NCI-H1105 (cell line): ENCODE results near the gene SERPINH1.

Experiments used
- DNase-seq: peaks from one replicate; lab custom pipeline; 2025; lab: John Stamatoyannopoulos, UW

SERPINH1 gene

DNA sequence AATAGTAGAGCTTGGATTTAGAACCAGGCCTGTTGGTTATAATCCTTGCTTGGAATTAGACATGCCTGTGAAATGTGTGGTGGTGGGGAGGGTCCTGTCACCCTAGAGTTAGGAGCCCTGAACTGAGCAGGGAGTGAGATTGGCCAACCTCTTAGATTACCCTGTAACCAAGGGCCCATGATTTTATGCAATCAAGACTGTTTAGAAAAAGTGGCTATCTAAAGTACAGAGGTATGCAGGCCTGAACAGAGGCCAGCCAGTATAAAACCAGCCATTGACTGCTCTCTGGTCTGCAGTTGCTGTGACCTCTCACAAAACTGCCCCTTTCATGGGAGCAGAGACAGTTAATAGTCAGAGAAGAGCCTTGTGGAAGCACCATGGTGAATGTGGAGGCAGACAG lies 36.2 kb downstream of the SERPINH1 start:
- DNase-seq, result no peak

DNA sequence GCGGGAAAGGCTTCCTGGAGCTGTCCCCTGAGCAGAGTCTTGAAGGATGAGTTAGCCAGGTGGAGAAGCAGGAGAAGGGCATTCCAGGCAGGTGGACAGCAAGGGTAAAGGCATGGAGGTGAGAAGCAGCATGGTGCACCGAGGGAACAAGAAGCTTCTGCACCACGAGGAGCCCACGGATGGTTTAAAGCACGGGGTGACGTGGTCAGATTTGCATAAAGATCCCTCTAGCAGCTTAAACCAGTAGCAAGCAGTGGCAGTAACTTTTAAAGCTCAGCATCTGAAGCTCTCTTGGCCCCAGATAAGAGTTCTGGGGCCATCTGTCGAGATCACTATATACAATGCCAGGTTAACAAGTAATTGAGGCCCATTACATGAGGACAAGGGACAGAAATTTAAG lies 36.8 kb downstream of the SERPINH1 start:
- DNase-seq, result no peak

DNA sequence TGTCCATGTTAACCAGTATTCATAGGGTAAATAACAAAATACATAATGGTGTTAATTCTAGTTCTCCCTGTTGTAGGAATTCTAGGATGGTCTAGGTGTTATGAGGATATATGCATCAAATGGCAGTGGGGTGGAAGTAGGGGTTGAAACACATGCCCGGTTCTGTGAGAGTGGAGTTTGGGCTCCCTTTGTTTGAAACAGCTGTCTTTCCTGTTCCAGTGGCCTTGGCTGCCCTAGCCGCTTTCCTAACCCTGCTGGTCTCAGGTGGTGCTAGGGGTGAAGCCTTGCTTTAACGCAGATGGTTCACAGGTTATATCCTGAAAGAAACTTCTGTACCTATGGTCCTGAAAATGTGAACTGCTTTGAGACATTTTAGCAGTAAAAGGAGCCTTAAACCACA lies 38.3 kb downstream of the SERPINH1 start:
- no peak for DNase-seq

DNA sequence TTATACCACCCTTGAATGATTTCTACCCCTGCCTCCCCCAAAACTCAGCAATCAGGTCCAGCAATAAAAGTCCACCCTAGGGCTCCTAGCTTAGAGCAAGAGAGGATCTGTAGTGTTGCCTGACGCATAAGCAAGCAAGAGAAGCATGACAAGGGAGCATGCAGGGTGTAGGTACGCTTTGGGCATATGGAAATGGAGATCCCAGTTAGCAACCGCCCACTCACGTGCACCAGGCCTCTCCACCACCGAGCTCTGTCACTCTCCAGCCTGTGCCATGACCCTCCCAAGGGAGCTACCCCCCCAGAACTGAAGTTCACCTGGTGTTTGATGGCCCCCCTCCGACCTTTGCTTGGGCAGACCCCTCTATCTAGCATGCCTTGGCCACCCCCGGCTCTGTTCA lies 39.4 kb downstream of the SERPINH1 start:
- DNase-seq, result no peak

DNA sequence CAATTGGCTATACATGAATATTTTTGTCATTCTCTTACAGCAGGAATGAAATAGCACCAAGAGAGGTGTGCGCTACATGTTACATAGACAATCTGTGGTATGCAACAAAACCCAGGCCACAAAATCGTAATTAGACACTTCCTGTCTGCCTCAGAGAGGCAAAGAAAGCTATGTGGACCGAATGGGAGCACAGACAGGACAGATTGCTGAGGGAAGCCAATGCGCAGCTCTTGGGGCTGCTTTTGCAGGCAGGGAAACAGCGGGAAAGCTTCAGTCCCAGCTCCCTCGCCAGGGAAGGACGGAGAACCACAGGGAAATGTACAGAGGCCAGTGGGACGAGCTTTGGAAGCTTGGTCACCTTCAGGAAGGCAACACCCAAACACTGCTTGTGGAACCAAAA lies 40.9 kb downstream of the SERPINH1 start:
- no peak for DNase-seq

DNA sequence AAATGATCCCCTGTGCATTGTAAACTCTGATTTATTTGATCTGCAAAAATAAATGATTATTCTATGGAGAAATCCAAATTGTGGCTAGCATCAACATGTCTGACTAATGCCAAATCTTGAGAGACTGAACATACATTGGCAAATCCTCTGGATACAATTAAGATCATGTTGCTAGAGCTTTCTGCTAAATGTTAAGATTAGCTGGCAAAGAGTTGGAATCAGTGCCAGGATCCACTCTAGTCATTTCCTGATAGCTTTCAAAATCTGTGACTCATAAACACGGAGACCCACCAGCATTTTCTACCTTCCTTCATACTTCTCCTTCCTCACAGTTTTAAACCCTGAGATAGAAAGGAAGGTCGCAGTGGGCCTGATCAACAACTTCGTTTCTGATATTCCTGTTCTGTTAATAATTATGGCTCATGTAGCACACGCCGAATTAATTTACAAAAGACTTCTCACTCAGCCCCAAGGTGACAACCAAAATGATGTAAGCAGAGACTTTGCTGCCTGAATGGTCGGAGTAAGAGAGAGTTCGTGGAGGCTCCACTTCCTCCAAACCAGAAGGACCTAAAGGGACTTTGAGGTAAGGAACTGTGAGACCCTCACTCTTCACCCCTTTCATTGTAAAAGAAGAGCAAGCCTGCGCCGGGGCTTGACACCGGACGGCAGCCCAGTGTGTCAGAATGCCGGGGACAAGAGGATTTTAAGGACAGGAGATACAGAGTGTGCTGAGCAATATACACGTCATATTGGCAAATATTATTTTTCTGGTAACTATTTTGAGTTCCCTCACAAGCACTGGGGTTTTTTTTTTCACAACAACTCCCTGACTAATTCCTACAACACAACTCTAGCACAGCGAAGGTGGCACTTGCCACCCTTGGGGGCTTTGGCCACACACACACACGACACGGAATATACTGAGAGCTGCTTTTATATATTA lies 42.0 kb downstream of the SERPINH1 start:
- no peak for DNase-seq

DNA sequence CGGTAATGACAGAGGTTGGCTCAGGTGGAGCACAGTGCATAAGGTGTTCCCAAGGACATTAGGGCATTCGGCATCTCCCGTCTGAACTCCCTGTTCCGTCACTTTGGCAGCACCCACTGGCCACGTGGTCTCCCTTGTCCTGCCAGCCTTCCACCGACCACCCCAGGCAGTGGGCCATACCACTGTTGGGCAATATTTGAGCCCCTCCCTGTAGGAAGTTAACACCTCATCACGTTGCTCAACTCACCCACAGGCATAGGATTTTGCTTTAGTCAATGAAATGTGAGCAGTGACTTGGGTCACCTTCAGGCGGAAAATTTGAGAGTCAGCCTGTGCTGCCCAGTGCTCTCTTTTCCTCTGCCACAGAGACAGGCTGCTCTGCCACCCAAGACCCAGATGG lies 44.0 kb downstream of the SERPINH1 start:
- no peak for DNase-seq

DNA sequence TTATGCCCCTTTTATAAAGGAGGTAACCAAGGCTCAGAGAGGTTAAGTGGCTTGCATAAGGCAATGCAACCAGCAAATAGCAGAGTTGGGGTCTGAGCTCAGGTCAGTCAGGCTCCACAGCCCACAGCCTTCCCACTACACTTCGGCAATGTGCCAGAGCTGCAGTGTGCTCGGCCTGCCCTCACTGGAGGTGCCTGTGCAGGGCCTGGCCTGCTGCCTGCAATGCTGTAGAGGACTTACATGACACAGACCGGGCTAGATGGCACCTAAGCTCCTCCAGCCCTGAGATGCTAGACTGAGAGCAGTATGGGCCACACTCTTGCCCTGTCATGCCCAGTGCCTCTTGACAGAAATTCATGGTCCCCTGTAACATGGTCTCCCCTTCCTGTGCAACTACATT lies 49.8 kb downstream of the SERPINH1 start:
- no peak for DNase-seq

DNA sequence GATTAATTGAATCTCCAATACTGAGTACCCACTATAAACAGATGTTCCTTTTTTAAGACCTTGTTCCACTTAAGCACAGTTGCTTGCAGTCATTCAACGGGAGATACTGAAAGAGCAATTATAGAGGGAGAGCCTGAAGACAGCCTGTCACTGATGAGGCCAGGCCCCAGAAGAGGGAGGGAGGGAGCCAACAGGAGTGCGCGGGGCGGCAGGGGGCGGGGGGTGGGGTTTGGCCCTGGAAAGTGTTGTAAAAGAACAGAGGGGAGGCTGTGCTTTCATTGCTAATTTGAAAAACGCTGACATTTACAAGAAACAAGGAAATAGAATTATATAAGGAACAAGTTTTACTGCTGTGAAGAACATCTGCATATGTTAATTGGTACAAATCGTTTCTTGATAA lies 53.7 kb downstream of the SERPINH1 start:
- DNase-seq, result no peak

DNA sequence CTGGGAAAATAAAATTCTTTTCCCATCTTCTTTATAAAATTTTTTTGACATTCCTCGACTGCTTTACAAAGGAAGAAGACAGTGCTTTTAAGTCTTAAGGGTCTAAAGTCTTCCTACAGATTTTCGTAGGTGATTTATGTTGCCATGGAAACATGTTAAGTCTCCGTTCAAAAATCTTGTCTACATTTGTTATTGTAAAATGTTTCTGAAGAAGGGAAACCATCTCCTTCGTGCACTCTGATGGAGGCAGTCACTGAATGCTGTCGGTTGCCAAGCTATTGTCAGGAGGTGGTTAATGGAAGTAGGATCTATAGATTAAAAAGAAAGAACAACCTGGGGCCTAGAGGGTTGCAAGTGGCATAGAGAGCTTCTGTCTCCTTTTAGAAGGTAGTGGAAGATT lies 54.2 kb downstream of the SERPINH1 start:
- no peak for DNase-seq
